RWPE1 (cell line): Measurements from ENCODE around the gene PITPNB.
A peak's percentile ranks its signal among the peaks of the same experiment; 100 is the strongest.

Source experiments
- CTCF ChIA-PET: fragments of 350-600 bp; sonication (Branson Sonifier 250); formaldehyde crosslinking; extraction: SDS; loops from one replicate; lab custom pipeline; 2021; lab: Yijun Ruan, JAX
- POLR2A ChIA-PET: fragments of 400-600 bp; formaldehyde crosslinking; extraction: SDS; loops from one replicate; lab custom pipeline; 2020; ENCODE audit warnings: antibody characterized with exemption; ENCODE audit not compliant: low non-redundant PET; lab: Yijun Ruan, JAX
- DNase-seq: peaks from one replicate; pipeline ENCODE4 v3.0.0; 2012; ENCODE audit warnings: low spot score
- H3K27ac ChIP-seq: fragments of 450-650 bp; 2 replicates; pipeline ENCODE4 v1.5.1; 2017
- CTCF ChIP-seq: fragments of 450-650 bp; conservative IDR thresholded peaks from 2 replicates; pipeline ENCODE4 v1.5.1; 2017; ENCODE audit warnings: low read depth, mild to moderate bottlenecking

The PITPNB gene

GRCh38 chr22:27851974-27852746 is 66.9 kb downstream of the PITPNB start:
- no peak for DNase-seq
- TF ChIP-seq CTCF, result no peak
- ChIA-PET POLR2A (no interaction called here), CTCF (no interaction called here)
- H3K27ac ChIP-seq, result no peak overlapping the region

GRCh38 chr22:27850000-27850521 is 69.0 kb downstream of the PITPNB start:
- DNase-seq, result no peak
- POLR2A ChIA-PET, result no interaction called here
- CTCF ChIA-PET, result no interaction called here
- no peak for TF ChIP-seq CTCF
- no peak overlapping the region for H3K27ac ChIP-seq

GRCh38 chr22:27848005-27848404 is 71.1 kb downstream of the PITPNB start:
- no peak for TF ChIP-seq CTCF
- H3K27ac ChIP-seq, result no peak overlapping the region
- CTCF ChIA-PET, result interaction anchor here (0.6 kb wide), 1 partner anchor 12 kb away, joined by 3 read pairs; no protein-coding TSS in a partner anchor
- POLR2A ChIA-PET, result no interaction called here
- DNase-seq, result no peak

- POLR2A ChIA-PET, result no interaction called here
- TF ChIP-seq CTCF, result no peak
- no peak overlapping the region for H3K27ac ChIP-seq
- CTCF ChIA-PET, result no interaction called here
- no peak for DNase-seq
Observed at GRCh38 chr22:27846910-27847309, 72.1 kb downstream of the PITPNB start.

- TF ChIP-seq CTCF, result no peak
- ChIA-PET POLR2A (no interaction called here), CTCF (no interaction called here)
- DNase-seq, result no peak
- no peak overlapping the region for H3K27ac ChIP-seq
Observed at GRCh38 chr22:27846248-27846757, 72.8 kb downstream of the PITPNB start.

GRCh38 chr22:27845644-27846043 is 73.4 kb downstream of the PITPNB start:
- TF ChIP-seq CTCF, result no peak
- H3K27ac ChIP-seq, result 0 out of 2 replicates have a peak overlapping the region, but pooled peaks have one; percentile 17
- POLR2A ChIA-PET, result no interaction called here
- CTCF ChIA-PET, result no interaction called here
- DNase-seq, result no peak
